A673 (cell line): ENCODE results near the gene PLA2G4B. TPM values are rescaled to one million over a fixed set of nuclear protein-coding genes. Genes with fewer than 3 reads are reported as not detected.

ENCODE experiments used
- BruUV-seq: library from RNA; stranded (reverse); fragments of 400-500 nt; replicated peaks from 2 replicates; lab custom pipeline; 2021; lab: Mats Ljungman, UMichigan
- CTCF ChIA-PET: fragments of 300-600 bp; sonication (Branson Sonifier 250); formaldehyde crosslinking; loops from one replicate; lab custom pipeline; 2022; ENCODE audit warnings: antibody characterized with exemption; lab: Charles Lee
- POLR2A ChIA-PET: fragments of 300-600 bp; sonication (Branson Sonifier 250); formaldehyde crosslinking; loops from one replicate; lab custom pipeline; 2022; ENCODE audit warnings: antibody characterized with exemption; ENCODE audit not compliant: low non-redundant PET; lab: Charles Lee
- DNase-seq: peaks from one replicate; pipeline ENCODE4 v3.0.0-alpha.2; 2015; ENCODE audit warnings: low spot score
- H3K27ac ChIP-seq: fragments of 200-600 bp; sonication (generic); 2 replicates; pipeline ENCODE4 v1.5.1; 2016; ENCODE audit warnings: mixed run types, low read depth, mild to moderate bottlenecking, mixed read lengths, antibody characterized with exemption, low read length; ENCODE audit not compliant: poor library complexity, severe bottlenecking
- H3K27me3 ChIP-seq: fragments of 200-600 bp; sonication (generic); replicated peaks from 2 replicates; pipeline ENCODE4 v1.6.1; 2017; ENCODE audit warnings: mixed run types, low read depth, mild to moderate bottlenecking, mixed read lengths, antibody characterized with exemption, low read length; ENCODE audit not compliant: insufficient read depth, poor library complexity
- H3K36me3 ChIP-seq: fragments of 200-600 bp; sonication (generic); 2 replicates; pipeline ENCODE4 v1.6.1; 2016; ENCODE audit warnings: mixed run types, mild to moderate bottlenecking, mixed read lengths, antibody characterized with exemption, low read length; ENCODE audit not compliant: insufficient read depth, poor library complexity, severe bottlenecking
- H3K4me1 ChIP-seq: fragments of 200-600 bp; sonication (generic); 2 replicates; pipeline ENCODE4 v1.6.1; 2017; ENCODE audit warnings: mixed run types, mild to moderate bottlenecking, mixed read lengths, antibody characterized with exemption, low read length; ENCODE audit not compliant: insufficient read depth, poor library complexity, severe bottlenecking
- H3K4me3 ChIP-seq: fragments of 200-600 bp; sonication (generic); 2 replicates; pipeline ENCODE4 v1.5.1; 2016; ENCODE audit warnings: low read depth, mixed run types, mild to moderate bottlenecking, mixed read lengths, low read length; ENCODE audit not compliant: poor library complexity, severe bottlenecking
- H3K9me3 ChIP-seq: fragments of 200-600 bp; sonication (generic); 2 replicates; pipeline ENCODE4 v1.6.1; 2016; ENCODE audit warnings: mixed run types, low read depth, mild to moderate bottlenecking, mixed read lengths, antibody characterized with exemption, low read length; ENCODE audit not compliant: poor library complexity, severe bottlenecking
- CTCF ChIP-seq: fragments of 300-800, 200-600 bp; sonication (generic); conservative IDR thresholded peaks from 2 replicates; pipeline ENCODE4 v1.5.1; 2017; ENCODE audit warnings: low read depth, mild to moderate bottlenecking, antibody characterized with exemption, low read length, moderate library complexity, mixed read lengths
- EZH2 ChIP-seq: fragments of 200-600 bp; sonication (generic); IDR thresholded peaks from 2 replicates; pipeline ENCODE4 v1.6.1; 2017; ENCODE audit warnings: borderline replicate concordance, low read depth, mild to moderate bottlenecking, mixed read lengths, antibody characterized with exemption, low read length; ENCODE audit not compliant: poor library complexity, severe bottlenecking
- intact Hi-C: fragments of 100-400 bp; cut with micrococcal nuclease; formaldehyde crosslinking; loops from one replicate; pipeline ENCODE4 v1.10.0; 2022; ENCODE audit not compliant: unreplicated experiment
- total RNA-seq: library from RNA; stranded (reverse); gene quantifications from 2 replicates; pipeline ENCODE4 v1.2.3, GENCODE V29; 2021

Gene PLA2G4B
- total RNA-seq, 1 experiment from 2014 or later = 7.4 TPM

GRCh38 chr15:41894791-41895463 is 56.3 kb downstream of the PLA2G4B start:
- Histone ChIP-seq H3K36me3 (no peaks in the 10 kb centered on the region), H3K4me1 (peaks cover 4% of the 10 kb centered on the region), H3K27me3 (no peaks in the 10 kb centered on the region), H3K9me3 (no peaks in the 10 kb centered on the region), H3K4me3 (no peak overlapping the region), H3K27ac (peak overlapping the region; percentile 63)
- intact Hi-C loops = no loop called here
- ChIA-PET POLR2A (no interaction called here), CTCF (interaction anchor here (0.6 to 1.4 kb wide), 3 partner anchors 10 to 456 kb away, joined by 3 to 4 read pairs (median 3); no protein-coding TSS in a partner anchor)
- TF ChIP-seq CTCF (0 out of 2 replicates have a peak, but pooled peaks have one; percentile 25), EZH2 (no peak)
- peak; percentile 76 for DNase-seq
- no TSS peak for BruUV-seq

GRCh38 chr15:41895491-41895890 is 56.8 kb downstream of the PLA2G4B start:
- no peak overlapping the region for H3K4me3 ChIP-seq
- H3K4me1 ChIP-seq = peaks cover 4% of the 10 kb centered on the region
- H3K36me3 ChIP-seq = no peaks in the 10 kb centered on the region
- DNase-seq = no peak
- peak overlapping the region; percentile 63 for H3K27ac ChIP-seq
- TF ChIP-seq EZH2 = no peak
- no peak for TF ChIP-seq CTCF
- CTCF ChIA-PET = interaction anchor here (0.6 to 1.4 kb wide), 3 partner anchors 9 to 457 kb away, joined by 3 to 4 read pairs (median 3); no protein-coding TSS in a partner anchor
- no TSS peak for BruUV-seq
- H3K9me3 ChIP-seq = no peaks in the 10 kb centered on the region
- no peaks in the 10 kb centered on the region for H3K27me3 ChIP-seq
- POLR2A ChIA-PET = interaction anchor here (0.6 kb wide), 1 partner anchor 75 kb away, joined by 3 read pairs; no protein-coding TSS in a partner anchor
- intact Hi-C loops = no loop called here

GRCh38 chr15:41895957-41896356 is 57.3 kb downstream of the PLA2G4B start:
- no peak overlapping the region for H3K4me3 ChIP-seq
- no peak for DNase-seq
- POLR2A ChIA-PET = interaction anchor here (0.6 kb wide), 1 partner anchor 75 kb away, joined by 3 read pairs; no protein-coding TSS in a partner anchor
- H3K9me3 ChIP-seq = no peaks in the 10 kb centered on the region
- intact Hi-C loops = no loop called here
- CTCF ChIA-PET = interaction anchor here (1.4 kb wide), 1 partner anchor 123 kb away, joined by 3 read pairs; no protein-coding TSS in a partner anchor
- no peak for TF ChIP-seq CTCF
- no peak for TF ChIP-seq EZH2
- H3K4me1 ChIP-seq = peaks cover 4% of the 10 kb centered on the region
- no peaks in the 10 kb centered on the region for H3K27me3 ChIP-seq
- H3K36me3 ChIP-seq = no peaks in the 10 kb centered on the region
- BruUV-seq = no TSS peak
- H3K27ac ChIP-seq = no peak overlapping the region
